Measurements from ENCODE around the gene LAMA3. TPM values are rescaled to one million over a fixed set of nuclear protein-coding genes. Genes with fewer than 3 reads are reported as not detected.

Gene LAMA3
- total RNA-seq, 1 donor from 2014 or later, result 3.3 TPM

DNA sequence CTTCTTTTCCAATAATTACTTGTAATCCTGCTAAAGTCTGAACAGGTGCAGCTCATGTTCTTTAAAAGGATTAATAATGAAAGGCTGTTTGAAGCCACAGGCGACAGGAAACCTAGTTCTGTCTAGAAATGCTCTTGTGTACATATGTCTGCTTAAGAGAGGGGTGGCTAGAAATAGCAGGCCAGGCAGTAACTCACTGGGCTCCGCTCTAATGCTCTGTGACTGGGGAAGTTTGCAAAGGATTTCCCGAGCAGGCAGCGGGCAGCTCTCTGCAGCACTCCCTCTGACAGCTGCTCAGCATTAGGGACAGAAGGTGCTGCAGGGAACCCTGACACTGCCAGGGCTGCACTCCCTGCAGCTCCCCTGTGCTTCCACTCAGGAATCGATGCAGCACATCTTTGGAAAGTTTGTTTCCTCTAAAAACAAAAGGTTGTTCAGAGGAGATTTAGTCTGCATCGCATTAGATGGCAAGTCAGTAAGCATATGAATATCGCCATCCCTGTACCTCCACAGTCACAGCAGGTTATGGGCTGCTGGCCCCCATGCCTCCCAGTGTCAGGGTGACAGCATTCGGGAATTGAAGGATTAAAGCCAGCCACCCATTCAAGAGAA is 292.2 kb downstream of the LAMA3 start:
- ATAC-seq (ENCODE audit: poor library complexity), result no peak
- intact Hi-C loops (cut with DNase I), result no loop called here
- no peak for DNase-seq

- intact Hi-C loops (cut with DNase I), result no loop called here
Observed at GRCh38 chr18:23982155-23983079, 293.2 kb downstream of the LAMA3 start.

DNA sequence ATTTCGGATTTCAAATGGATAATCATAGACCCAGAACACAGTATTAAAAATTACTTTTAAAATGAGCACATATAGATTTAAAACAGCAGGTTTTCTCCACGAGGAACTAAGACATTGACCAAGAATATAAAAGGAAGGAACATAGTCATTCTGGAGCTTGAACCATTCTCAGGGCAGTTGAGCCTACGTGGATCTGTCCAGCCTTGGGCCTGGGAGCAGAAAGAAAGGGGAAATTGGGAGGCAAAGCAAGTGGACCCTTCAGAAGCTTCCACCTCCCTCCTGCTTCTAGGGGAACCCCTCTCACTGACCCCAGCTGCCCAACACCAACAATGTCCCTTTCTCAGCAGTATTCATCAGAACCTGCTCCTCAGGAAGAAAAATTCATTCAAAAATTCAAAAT is 293.9 kb downstream of the LAMA3 start:
- intact Hi-C loops (cut with DNase I), result no loop called here
- no peak for ATAC-seq (ENCODE audit: poor library complexity)

More at GRCh38 chr18:23982155-23983079, 293.2 kb downstream of the LAMA3 start:
- peak; percentile 87 for ATAC-seq (ENCODE audit: poor library complexity)
- DNase-seq, result peak; percentile 78

GRCh38 chr18:23986600-23987359 is 297.5 kb downstream of the LAMA3 start:
- no peak for ATAC-seq (ENCODE audit: poor library complexity)

More for the DNA sequence above, 293.9 kb downstream of the LAMA3 start:
- no peak for DNase-seq

GRCh38 chr18:23990474-23991410 is 301.5 kb downstream of the LAMA3 start:
- intact Hi-C loops (cut with DNase I), result no loop called here
- no peak for ATAC-seq (ENCODE audit: poor library complexity)
- no peak for DNase-seq

More at GRCh38 chr18:23986600-23987359, 297.5 kb downstream of the LAMA3 start:
- intact Hi-C loops (cut with DNase I), result no loop called here
- no peak for DNase-seq

- intact Hi-C loops (cut with DNase I), result no loop called here
- peak; percentile 68 for DNase-seq
- peak; percentile 98 for ATAC-seq (ENCODE audit: poor library complexity)
Observed at GRCh38 chr18:23992089-23992940, 303.1 kb downstream of the LAMA3 start.

DNA sequence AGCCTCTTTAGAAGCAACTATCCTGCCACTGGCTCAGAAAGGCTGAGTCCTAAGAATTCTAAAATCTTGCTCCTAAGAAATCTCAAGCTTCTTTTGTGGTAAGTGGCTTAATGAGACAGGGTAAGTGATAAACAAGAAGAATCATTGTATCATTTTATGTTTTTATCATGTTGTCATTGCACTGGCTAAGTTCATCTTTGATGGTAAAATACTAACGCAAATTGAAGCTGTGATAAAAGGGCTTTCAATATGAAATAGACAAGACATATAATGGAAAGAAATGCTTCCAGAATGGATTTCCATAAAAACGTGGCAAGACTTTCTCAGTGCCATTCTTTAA is 303.7 kb downstream of the LAMA3 start:
- ATAC-seq (ENCODE audit: poor library complexity) (no peak), DNase-seq (no peak)
- intact Hi-C loops (cut with DNase I), result no loop called here

- intact Hi-C loops (cut with DNase I), result no loop called here
- DNase-seq (peak; percentile 52), ATAC-seq (ENCODE audit: poor library complexity) (peak; percentile 29)
Observed at GRCh38 chr18:23994361-23994902, 305.2 kb downstream of the LAMA3 start.

- intact Hi-C loops (cut with DNase I), result no loop called here
- no peak for ATAC-seq (ENCODE audit: poor library complexity)
- no peak for DNase-seq
Observed at GRCh38 chr18:23995180-23995579, 305.9 kb downstream of the LAMA3 start.

DNA sequence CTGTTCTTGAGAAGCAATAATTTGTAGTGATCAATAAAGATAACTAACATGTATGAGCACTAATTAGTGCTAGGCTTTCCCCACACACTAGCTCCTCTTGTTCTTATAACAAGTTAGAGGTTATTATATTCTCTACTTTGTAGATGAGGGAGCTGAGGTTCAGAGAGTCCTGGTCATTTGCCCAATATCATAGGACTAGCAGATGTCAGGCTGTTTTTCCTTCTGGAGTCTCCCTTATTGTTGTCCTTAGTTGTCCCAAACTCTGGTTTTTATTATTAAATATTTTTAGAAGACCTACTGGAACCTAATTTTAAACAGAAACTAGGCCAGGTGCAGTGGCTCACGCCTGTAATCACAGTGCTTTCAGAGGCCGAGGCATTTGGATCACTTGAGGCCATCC is 308.8 kb downstream of the LAMA3 start:
- DNase-seq, result no peak
- intact Hi-C loops (cut with DNase I), result no loop called here
- ATAC-seq (ENCODE audit: poor library complexity), result no peak

DNA sequence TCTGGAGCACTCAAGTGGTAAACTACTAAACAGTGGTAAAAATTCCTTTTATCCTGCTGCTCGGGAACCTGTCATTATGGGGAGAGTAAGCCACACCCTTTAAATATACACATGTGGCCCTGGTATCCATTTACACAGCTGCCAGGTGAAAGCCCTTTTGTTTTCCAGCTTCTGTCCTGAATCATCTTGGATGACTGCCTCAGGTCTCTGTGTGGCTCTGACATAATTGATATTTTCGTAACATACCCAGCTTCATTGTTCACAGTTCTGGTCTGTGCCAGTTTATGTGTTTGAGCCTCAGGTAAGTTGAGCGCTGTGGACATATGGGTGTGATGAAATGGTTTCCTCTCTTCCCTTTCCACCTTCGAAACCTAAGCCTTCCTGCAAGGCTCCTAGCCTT is 309.6 kb downstream of the LAMA3 start:
- intact Hi-C loops (cut with DNase I), result no loop called here

GRCh38 chr18:24000613-24001490 is 311.6 kb downstream of the LAMA3 start:
- ATAC-seq (ENCODE audit: poor library complexity) (no peak), DNase-seq (no peak)
- intact Hi-C loops (cut with DNase I), result no loop called here

More for the DNA sequence above, 309.6 kb downstream of the LAMA3 start:
- ATAC-seq (ENCODE audit: poor library complexity) (peak; percentile 22), DNase-seq (no peak)

DNA sequence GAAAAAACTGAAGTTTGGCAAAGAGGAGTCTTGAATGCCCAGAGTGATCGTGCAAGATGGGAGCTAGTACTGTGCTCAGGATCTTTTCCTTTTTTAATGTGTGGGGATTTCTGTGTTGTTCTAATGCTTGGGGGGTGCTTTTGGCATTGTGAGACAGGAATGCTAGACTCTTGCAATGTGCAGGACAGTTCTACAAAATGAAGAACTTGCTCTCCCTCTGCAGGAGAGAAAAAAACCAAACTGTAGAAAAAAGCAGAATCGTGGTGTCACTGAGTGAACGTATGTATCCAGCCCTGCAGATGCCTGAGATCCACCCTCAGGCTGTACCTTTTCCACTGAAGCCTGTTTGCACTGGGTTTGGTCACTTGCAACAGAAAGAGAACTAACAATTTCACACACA is 313.2 kb downstream of the LAMA3 start:
- ATAC-seq (ENCODE audit: poor library complexity), result no peak
- no peak for DNase-seq
- intact Hi-C loops (cut with DNase I), result no loop called here

DNA sequence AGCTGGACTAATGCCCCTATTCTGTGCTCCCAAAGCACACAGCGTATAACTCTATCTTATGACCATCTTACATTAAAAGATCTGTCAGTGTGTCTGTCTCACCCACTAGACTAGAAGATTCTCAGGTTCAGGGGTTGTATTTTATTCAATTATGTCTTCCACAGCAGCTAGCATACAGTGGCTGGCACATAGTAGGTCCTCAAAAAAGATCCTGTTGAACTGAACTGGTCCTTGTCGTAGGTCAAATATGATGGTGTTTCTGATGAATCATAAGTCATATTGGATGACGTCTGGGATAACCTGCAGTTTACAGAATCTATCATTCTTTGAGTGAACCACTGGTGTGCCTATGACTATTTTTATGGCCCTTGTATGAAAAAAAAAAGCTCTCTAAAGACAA is 314.0 kb downstream of the LAMA3 start:
- ATAC-seq (ENCODE audit: poor library complexity) (no peak), DNase-seq (no peak)
- intact Hi-C loops (cut with DNase I), result no loop called here

DNA sequence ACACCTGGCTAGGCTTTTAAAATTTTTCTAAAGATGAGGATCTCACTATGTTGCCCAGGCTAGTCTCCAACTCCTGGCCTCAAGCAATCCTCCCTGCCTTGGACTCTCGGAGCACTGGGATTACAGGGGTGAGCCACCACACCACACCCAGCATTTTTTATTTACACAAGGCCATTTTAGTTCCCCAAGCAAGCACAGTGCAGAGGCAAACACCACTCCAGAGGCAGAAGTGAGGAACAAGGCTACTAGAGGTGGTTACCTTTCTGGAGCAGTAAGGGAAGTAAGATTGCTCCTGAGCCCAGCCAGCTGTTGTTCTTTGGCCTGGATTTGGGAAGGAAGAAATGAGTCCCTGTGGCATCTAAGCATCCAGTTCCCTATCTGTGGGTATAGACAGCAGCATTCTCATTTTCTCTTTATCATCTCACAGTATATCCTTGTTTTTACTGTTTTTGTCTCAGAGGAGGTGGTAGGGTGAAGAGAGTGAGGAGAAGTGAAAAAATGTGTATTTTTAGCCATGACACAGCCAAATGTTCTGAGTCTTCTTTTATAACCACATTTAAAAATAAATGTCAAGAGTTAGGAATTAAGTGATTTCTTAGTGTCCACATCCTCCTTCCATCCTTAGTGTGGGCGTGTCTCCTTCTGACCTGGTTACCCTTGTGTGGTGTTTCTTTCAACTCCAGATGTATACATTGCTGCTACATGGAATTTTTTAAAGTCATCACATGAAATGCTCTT is 314.8 kb downstream of the LAMA3 start:
- ATAC-seq (ENCODE audit: poor library complexity) (no peak), DNase-seq (no peak)
- intact Hi-C loops (cut with DNase I), result no loop called here
